SJCRH30 (cell line): ENCODE results near the gene CFAP61. TPM values are rescaled to one million over a fixed set of nuclear protein-coding genes. Genes with fewer than 3 reads are reported as not detected.
"Not testable (repeated sequence)": the region's sequence is repeated elsewhere in the genome, so short reads cannot be mapped to it uniquely, and the experiment has no call there.

Experiments used
- DNase-seq, 2 experiments: peaks; one replicate each; pipeline ENCODE4 v3.0.0-alpha.2; 2015 to 2020
- H3K27ac ChIP-seq: fragments of 250-450 bp; sonication (Bioruptor Pico); 2 replicates; pipeline ENCODE4 v1.5.1; 2020; ENCODE audit warnings: mild to moderate bottlenecking, moderate library complexity
- H3K27me3 ChIP-seq: fragments of 250-450 bp; sonication (Bioruptor Pico); 2 replicates; pipeline ENCODE4 v1.5.1; 2020; ENCODE audit warnings: mild to moderate bottlenecking, moderate library complexity
- H3K36me3 ChIP-seq: fragments of 250-450 bp; sonication (Bioruptor Pico); 2 replicates; pipeline ENCODE4 v1.5.1; 2020; ENCODE audit warnings: mild to moderate bottlenecking, moderate library complexity
- H3K4me1 ChIP-seq: fragments of 250-450 bp; sonication (Bioruptor Pico); 2 replicates; pipeline ENCODE4 v1.5.1; 2020; ENCODE audit warnings: mild to moderate bottlenecking, moderate library complexity
- H3K4me3 ChIP-seq: fragments of 250-450 bp; sonication (Bioruptor Pico); 2 replicates; pipeline ENCODE4 v1.5.1; 2020; ENCODE audit warnings: mild to moderate bottlenecking, moderate library complexity
- H3K9me3 ChIP-seq: fragments of 250-450 bp; sonication (Bioruptor Pico); replicated peaks from 2 replicates; pipeline ENCODE4 v1.5.1; 2020; ENCODE audit warnings: mild to moderate bottlenecking, moderate library complexity
- total RNA-seq: library from RNA; depleted of rRNA; stranded (reverse); fragments of >200 nt; shearing (Covaris generic); gene quantifications from 2 replicates; pipeline ENCODE4 v1.2.3, GENCODE V29; 2014

The CFAP61 gene
- total RNA-seq, 1 experiment from 2014 or later: 0.40 TPM

GRCh38 chr20:20211274-20211987 is 159.1 kb downstream of the CFAP61 start:
- no peak for DNase-seq
- H3K36me3 ChIP-seq: no peaks in the 10 kb centered on the region

GRCh38 chr20:20211988-20212518 is 159.7 kb downstream of the CFAP61 start:
- Histone ChIP-seq H3K27ac (no peak overlapping the region), H3K4me3 (no peak overlapping the region), H3K4me1 (no peaks in the 10 kb centered on the region), H3K9me3 (no peaks in the 10 kb centered on the region), H3K36me3 (no peaks in the 10 kb centered on the region), H3K27me3 (no peaks in the 10 kb centered on the region; the same call in 1 of the 2 replicates)
- no peak for DNase-seq

More at GRCh38 chr20:20211274-20211987, 159.1 kb downstream of the CFAP61 start:
- Histone ChIP-seq H3K4me3 (no peak overlapping the region), H3K27ac (no peak overlapping the region), H3K27me3 (no peaks in the 10 kb centered on the region; the same call in 1 of the 2 replicates), H3K4me1 (no peaks in the 10 kb centered on the region), H3K9me3 (no peaks in the 10 kb centered on the region)

- Histone ChIP-seq H3K4me3 (no peak overlapping the region), H3K9me3 (no peaks in the 10 kb centered on the region), H3K27ac (no peak overlapping the region), H3K27me3 (no peaks in the 10 kb centered on the region; the same call in 1 of the 2 replicates), H3K36me3 (no peaks in the 10 kb centered on the region), H3K4me1 (no peaks in the 10 kb centered on the region)
- no peak for DNase-seq
Measured at GRCh38 chr20:20212675-20213096, 160.4 kb downstream of the CFAP61 start.

GRCh38 chr20:20213526-20214121 is 161.3 kb downstream of the CFAP61 start:
- Histone ChIP-seq H3K4me1 (no peaks in the 10 kb centered on the region), H3K27me3 (no peaks in the 10 kb centered on the region; the same call in 1 of the 2 replicates), H3K9me3 (no peaks in the 10 kb centered on the region), H3K27ac (no peak overlapping the region), H3K4me3 (no peak overlapping the region), H3K36me3 (no peaks in the 10 kb centered on the region)
- DNase-seq: no peak

- DNase-seq: no peak
- Histone ChIP-seq H3K4me1 (no peaks in the 10 kb centered on the region), H3K9me3 (no peaks in the 10 kb centered on the region), H3K27ac (no peak overlapping the region), H3K36me3 (no peaks in the 10 kb centered on the region), H3K27me3 (no peaks in the 10 kb centered on the region; the same call in 1 of the 2 replicates), H3K4me3 (no peak overlapping the region)
Measured at GRCh38 chr20:20214757-20215275, 162.5 kb downstream of the CFAP61 start.

- no peak for DNase-seq
- Histone ChIP-seq H3K27ac (no peak overlapping the region), H3K4me3 (no peak overlapping the region), H3K36me3 (no peaks in the 10 kb centered on the region), H3K27me3 (no peaks in the 10 kb centered on the region; the same call in none of the 2 replicates), H3K4me1 (no peaks in the 10 kb centered on the region), H3K9me3 (no peaks in the 10 kb centered on the region)
Measured at GRCh38 chr20:20215976-20216727, 163.8 kb downstream of the CFAP61 start.

- H3K27me3 ChIP-seq: no peaks in the 10 kb centered on the region; the same call in 1 of the 2 replicates
- DNase-seq: no peak
- H3K4me3 ChIP-seq: no peak overlapping the region
Measured at GRCh38 chr20:20216941-20217340, 164.6 kb downstream of the CFAP61 start.

GRCh38 chr20:20217621-20218020 is 165.3 kb downstream of the CFAP61 start:
- H3K36me3 ChIP-seq: no peaks in the 10 kb centered on the region
- DNase-seq: no peak
- no peak overlapping the region for H3K4me3 ChIP-seq
- no peaks in the 10 kb centered on the region for H3K9me3 ChIP-seq
- H3K27ac ChIP-seq: no peak overlapping the region
- H3K27me3 ChIP-seq: no peaks in the 10 kb centered on the region; the same call in 1 of the 2 replicates
- H3K4me1 ChIP-seq: no peaks in the 10 kb centered on the region

More at GRCh38 chr20:20216941-20217340, 164.6 kb downstream of the CFAP61 start:
- Histone ChIP-seq H3K4me1 (no peaks in the 10 kb centered on the region), H3K9me3 (no peaks in the 10 kb centered on the region), H3K27ac (no peak overlapping the region), H3K36me3 (no peaks in the 10 kb centered on the region)

- not testable (repeated sequence) for H3K27ac ChIP-seq, H3K4me1 ChIP-seq, H3K4me3 ChIP-seq, H3K27me3 ChIP-seq, H3K9me3 ChIP-seq, H3K36me3 ChIP-seq, DNase-seq
Measured at GRCh38 chr20:20218106-20218505, 165.8 kb downstream of the CFAP61 start.

- no peak overlapping the region for H3K27ac ChIP-seq
- H3K9me3 ChIP-seq: no peaks in the 10 kb centered on the region
- no peaks in the 10 kb centered on the region for H3K36me3 ChIP-seq
- H3K27me3 ChIP-seq: peaks cover 5% of the 10 kb centered on the region; the same call in 1 of the 2 replicates
- no peak overlapping the region for H3K4me3 ChIP-seq
- H3K4me1 ChIP-seq: no peaks in the 10 kb centered on the region
- no peak for DNase-seq
Measured at GRCh38 chr20:20219016-20219415, 166.7 kb downstream of the CFAP61 start.

GRCh38 chr20:20220134-20220533 is 167.8 kb downstream of the CFAP61 start:
- Histone ChIP-seq H3K27ac (no peak overlapping the region), H3K27me3 (peaks cover 5% of the 10 kb centered on the region; the same call in 1 of the 2 replicates), H3K4me3 (no peak overlapping the region), H3K9me3 (no peaks in the 10 kb centered on the region), H3K36me3 (no peaks in the 10 kb centered on the region), H3K4me1 (peaks cover 4% of the 10 kb centered on the region)
- DNase-seq: no peak

GRCh38 chr20:20223981-20224380 is 171.6 kb downstream of the CFAP61 start:
- no peak for DNase-seq
- no peak overlapping the region for H3K4me3 ChIP-seq
- H3K27me3 ChIP-seq: peaks cover 5% of the 10 kb centered on the region

GRCh38 chr20:20224806-20225205 is 172.5 kb downstream of the CFAP61 start:
- DNase-seq: no peak
- H3K36me3 ChIP-seq: no peaks in the 10 kb centered on the region
- no peak overlapping the region for H3K4me3 ChIP-seq
- H3K27me3 ChIP-seq: peaks cover 5% of the 10 kb centered on the region
- no peak overlapping the region for H3K27ac ChIP-seq
- H3K9me3 ChIP-seq: 0 out of 2 replicates have a peak, but pooled peaks cover 4% of the 10 kb centered on the region
- H3K4me1 ChIP-seq: peaks cover 6% of the 10 kb centered on the region

More at GRCh38 chr20:20223981-20224380, 171.6 kb downstream of the CFAP61 start:
- no peak overlapping the region for H3K27ac ChIP-seq
- peaks cover 6% of the 10 kb centered on the region for H3K4me1 ChIP-seq
- H3K9me3 ChIP-seq: 0 out of 2 replicates have a peak, but pooled peaks cover 4% of the 10 kb centered on the region
- H3K36me3 ChIP-seq: no peaks in the 10 kb centered on the region

GRCh38 chr20:20225325-20226043 is 173.2 kb downstream of the CFAP61 start:
- H3K9me3 ChIP-seq: 0 out of 2 replicates have a peak, but pooled peaks cover 4% of the 10 kb centered on the region
- H3K36me3 ChIP-seq: no peaks in the 10 kb centered on the region
- H3K27ac ChIP-seq: no peak overlapping the region
- H3K4me1 ChIP-seq: peaks cover 6% of the 10 kb centered on the region
- peak in 1 of 2 experiments; percentile 44 for DNase-seq
- no peak overlapping the region for H3K4me3 ChIP-seq
- peaks cover 5% of the 10 kb centered on the region for H3K27me3 ChIP-seq
